RPMI7951 (cell line): ENCODE measurements around the gene GABPB2. TPM values are rescaled to one million over a fixed set of nuclear protein-coding genes. Genes with fewer than 3 reads are reported as not detected.

Experiments
- DNase-seq: peaks from one replicate; pipeline ENCODE4 v3.0.0-alpha.2; 2012; ENCODE audit warnings: low read depth
- total RNA-seq: library from RNA; depleted of rRNA; stranded (reverse); fragments of >200 nt; shearing (Covaris generic); gene quantifications from 2 replicates; pipeline ENCODE4 v1.2.3, GENCODE V29; 2014; rRNA removed

GABPB2 gene
- total RNA-seq = 6.3 and 6.7 TPM in 2 replicates

- peak; percentile 94 for DNase-seq
Observed at GRCh38 chr1:151070474-151071276, at the start of gene GABPB2. GABPB2 (plus strand) TSS chr1:151070761; CDS start chr1:151088190, 17,429 bp downstream.

DNA sequence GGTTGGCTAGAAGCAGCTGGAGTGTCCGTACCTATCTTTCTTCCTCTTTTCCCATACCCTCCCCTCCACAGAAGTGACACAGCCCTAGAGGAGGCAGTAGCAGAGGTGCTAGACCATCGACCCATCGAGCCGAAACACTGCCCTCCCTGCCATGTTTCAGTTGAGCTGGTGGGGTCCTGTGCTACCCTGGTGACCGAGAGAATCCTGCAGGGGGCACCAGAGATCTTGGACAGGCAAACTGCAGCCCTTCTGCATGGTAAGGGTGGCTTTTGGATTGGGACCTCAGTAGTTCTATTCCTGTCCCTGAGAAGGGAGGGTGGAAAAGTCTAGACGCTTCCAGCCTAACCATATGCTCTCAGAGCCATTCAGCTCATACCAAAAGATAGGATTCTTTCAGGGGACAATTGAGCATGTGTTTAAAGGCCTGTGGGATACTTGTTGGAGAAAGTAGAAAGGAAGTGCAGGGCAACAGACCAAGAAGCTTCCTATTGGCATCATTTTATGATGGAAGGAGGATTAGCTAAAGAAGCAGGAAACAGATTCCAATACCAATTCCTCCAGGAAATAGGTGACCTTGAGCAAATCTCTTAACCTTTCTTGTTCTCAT is 45.9 kb upstream of the GABPB2 start:
- DNase-seq = peak; percentile 61

DNA sequence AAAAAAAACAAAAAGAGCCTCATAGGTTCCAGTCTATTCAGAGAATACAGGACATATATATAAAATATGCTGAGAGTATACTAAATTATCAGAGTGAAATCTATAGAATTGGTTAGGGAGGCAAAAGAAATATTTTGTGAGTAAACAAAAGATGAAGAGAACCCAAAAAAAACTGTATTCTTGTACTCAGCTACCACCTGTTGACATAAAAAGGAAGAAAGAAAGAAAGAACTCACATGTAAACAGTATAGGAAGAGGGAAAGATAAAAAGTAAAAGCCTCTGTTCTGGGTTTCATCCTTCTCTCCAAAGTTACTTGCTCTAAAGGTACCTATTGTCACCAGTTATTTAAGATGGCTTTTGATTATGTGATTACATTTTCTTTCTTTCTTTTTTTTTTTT is 44.1 kb upstream of the GABPB2 start:
- DNase-seq = no peak

DNA sequence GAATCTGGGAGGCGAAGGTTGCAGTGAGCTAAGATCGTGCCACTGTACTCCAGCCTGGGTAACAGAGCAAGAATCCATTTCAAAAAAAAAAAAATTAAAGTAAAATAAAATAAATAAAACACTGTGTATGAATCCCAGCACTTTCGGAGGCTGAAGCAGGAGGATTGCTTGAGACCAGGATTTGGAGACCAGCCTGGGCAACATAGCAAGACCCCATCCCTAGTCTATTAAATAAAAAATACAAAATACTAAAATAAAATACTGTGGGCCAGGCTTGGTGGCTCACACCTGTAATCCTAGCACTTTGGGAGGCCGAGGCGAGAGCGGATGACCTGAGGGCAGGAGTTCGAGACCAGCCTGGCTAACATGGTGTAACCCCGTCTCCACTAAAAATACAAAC is 38.4 kb upstream of the GABPB2 start:
- DNase-seq = no peak

- DNase-seq = no peak
Observed at GRCh38 chr1:151035167-151035566, 35.4 kb upstream of the GABPB2 start.

- DNase-seq = no peak
Observed at GRCh38 chr1:151036356-151036755, 34.2 kb upstream of the GABPB2 start, which contains the start of gene BNIPL. BNIPL (plus strand) TSS chr1:151036586; CDS start chr1:151036726, 140 bp downstream.

DNA sequence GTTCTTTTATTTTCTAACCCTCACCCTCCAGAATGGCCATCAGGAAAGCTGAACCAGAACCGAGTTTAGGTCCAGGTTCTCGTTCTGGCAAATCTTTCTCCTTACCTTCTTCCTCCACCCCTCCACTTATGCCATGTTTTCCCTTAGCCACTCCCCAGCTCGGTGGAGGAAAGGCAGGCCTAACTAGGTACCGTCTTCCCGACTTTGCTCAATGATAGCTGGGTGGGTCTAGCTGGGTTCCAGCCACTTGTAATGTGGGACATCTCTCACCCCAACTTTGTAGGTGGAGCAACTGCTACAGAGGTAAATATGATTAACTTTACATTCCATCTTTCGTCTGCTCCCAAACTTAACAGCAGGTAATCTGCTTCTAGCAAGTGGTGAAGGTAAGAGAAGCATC is 33.5 kb upstream of the GABPB2 start:
- no peak for DNase-seq

- no peak for DNase-seq
Observed at GRCh38 chr1:151039521-151039920, 31.0 kb upstream of the GABPB2 start.

DNA sequence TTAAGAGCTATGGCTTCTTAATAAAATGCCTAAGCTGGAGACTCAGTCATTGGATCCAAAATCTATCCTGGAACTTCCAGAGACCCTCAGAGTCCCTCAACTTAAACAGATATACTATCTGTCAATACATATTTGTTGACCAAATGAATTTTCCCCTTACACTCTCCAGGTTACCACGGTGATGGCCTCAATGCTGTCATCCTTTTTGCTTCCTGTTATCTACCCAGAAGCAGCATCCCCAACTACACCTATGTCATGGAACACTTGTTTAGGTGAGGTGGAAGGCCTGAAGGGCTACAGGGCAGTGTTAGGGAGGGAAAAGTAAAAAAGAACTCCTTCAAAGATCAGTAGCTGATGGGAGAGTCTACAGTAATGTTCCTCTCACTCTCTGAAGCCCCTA is 27.4 kb upstream of the GABPB2 start:
- DNase-seq = no peak

- peak; percentile 68 for DNase-seq
Observed at GRCh38 chr1:151047591-151047924, 23.0 kb upstream of the GABPB2 start, which contains the start of gene C1orf56. C1orf56 (plus strand) TSS chr1:151047751; CDS start chr1:151047848, 97 bp downstream.

- peak; percentile 65 for DNase-seq
Observed at GRCh38 chr1:151047925-151048644, 22.5 kb upstream of the GABPB2 start.

DNA sequence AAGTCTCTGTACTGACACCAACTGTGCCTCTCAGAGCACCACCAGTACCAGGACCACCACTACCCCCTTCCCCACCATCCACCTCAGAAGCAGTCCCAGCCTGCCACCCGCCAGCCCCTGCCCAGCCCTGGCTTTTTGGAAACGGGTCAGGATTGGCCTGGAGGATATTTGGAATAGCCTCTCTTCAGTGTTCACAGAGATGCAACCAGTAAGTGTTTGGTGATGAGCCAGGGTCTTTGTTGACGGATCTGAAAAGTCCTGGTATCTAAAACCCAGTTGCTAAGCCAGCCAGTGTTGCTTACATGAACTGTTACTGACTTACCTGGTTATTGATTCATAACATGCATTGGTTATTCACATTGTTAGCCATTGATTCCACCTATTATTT is 21.9 kb upstream of the GABPB2 start:
- no peak for DNase-seq

DNA sequence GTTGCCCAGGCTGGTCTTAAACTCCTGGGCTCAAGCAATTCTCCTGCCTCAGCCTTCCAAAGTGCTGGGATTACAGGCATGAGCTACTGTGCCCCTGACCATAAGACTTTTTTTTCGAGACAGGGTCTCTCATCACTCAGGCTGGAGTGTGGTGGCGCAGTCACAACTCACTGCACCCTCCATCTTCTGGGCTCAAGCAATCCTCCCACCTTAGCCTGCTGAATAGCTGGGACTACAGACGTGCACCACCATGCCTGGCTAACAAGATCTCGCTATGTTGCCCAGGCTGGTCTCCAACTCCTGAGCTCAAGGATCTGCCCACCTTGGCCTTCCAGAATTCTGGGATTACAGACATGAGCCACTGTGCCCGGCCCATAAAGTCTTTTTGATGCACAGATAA is 21.1 kb upstream of the GABPB2 start:
- no peak for DNase-seq

- DNase-seq = no peak
Observed at GRCh38 chr1:151050051-151050688, 20.4 kb upstream of the GABPB2 start.

GRCh38 chr1:151051356-151052009 is 19.1 kb upstream of the GABPB2 start:
- DNase-seq = no peak

GRCh38 chr1:151054971-151055547 is 15.5 kb upstream of the GABPB2 start:
- no peak for DNase-seq

DNA sequence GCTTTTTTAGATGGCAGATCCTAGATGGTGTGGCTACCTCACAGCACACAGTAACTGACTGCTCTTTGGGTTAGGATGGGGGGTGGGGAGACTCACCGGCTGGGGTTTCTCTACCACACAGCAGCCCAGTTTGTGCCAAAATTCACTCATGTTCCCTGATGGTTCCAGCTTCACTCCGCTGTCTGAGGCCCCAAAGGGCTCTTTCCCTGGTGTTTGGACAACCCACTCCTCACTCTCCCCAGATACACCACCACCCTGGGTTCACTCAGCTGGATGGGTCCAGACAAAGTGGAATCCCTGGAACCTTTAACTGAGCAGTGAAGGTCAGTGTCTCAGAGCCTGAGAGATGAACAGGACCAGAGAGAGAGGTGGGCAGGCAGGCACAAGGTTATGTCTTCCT is 15.0 kb upstream of the GABPB2 start:
- DNase-seq = no peak

DNA sequence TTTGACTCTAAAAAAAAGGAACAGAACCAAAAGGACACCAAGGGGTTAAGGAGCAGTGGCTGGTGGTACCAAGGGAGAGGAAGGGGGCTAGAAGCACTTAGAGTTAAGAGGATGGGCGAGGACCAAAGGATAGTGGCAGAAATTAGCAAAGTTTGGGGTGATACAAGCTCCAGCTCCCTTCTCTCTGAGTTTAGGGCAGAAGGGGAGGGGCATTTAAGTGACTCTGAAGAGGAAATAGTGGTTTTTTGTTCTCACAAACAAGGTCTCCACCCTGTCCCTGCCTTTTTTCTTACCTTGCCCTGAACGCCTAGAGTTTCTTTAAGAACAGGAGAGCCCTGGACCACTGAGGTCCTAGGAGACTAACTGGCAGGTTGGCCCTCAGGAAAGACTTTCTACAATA is 14.4 kb upstream of the GABPB2 start:
- DNase-seq = no peak

- DNase-seq = no peak
Observed at GRCh38 chr1:151058692-151059091, 11.9 kb upstream of the GABPB2 start.

DNA sequence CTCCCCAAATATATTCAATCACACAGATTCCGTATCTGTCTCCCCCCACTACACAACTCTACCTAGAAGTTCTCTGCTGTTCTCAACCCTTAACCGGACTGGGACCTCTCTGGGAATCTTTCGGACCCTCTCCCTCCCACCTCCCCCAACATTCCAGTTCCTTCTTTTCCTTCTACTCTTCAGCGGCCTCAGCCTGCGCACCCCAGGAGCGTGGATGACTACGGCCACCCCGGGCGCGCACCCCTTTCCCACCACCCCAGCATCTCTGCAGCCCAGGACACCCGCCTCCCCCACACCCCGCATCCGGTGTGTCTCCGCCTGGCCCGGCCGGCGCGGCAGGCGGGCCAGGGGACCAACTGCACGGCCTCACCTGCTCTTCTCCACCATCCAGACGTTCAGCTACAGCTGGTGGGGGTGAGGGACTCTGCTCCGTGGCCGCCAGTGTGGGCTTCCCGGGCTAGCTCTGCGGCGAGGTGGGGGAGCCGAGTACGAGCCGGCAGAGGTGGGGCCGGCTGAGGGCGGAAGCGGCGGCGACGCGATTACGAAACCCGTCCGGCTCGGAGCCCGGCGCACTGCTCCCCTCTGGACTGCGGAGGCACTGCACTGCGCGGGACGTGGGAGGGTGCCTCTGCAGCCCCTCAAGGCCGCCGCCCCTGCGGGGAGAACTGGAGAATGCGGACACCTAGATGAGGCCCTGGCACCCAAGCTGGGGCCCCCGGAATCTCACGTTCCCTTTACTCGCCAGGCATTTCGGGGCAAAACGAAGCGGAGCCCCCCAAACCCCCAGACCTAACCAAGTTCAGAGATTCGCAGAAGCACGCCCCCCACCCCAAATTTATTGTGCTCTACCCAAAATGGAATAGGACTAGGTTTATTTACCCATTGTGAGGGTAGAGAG is 11.2 kb upstream of the GABPB2 start, which contains the start of gene CDC42SE1:
CDC42SE1 (minus strand) TSS at position 514 of the 898 bp plus-strand sequence. CDS start 3,892 bp downstream, outside the sequence.
- peak; percentile 80 for DNase-seq
